ENCODE results near the gene ZNF784. TPM values are rescaled to one million over a fixed set of nuclear protein-coding genes. Genes with fewer than 3 reads are reported as not detected.

ZNF784 gene
- total and polyA plus RNA-seq, 2 of the 13 experiments (the other 11 are each of a cell fraction or from before 2014, with no cell fraction given): 4.1 to 4.2 TPM

DNA sequence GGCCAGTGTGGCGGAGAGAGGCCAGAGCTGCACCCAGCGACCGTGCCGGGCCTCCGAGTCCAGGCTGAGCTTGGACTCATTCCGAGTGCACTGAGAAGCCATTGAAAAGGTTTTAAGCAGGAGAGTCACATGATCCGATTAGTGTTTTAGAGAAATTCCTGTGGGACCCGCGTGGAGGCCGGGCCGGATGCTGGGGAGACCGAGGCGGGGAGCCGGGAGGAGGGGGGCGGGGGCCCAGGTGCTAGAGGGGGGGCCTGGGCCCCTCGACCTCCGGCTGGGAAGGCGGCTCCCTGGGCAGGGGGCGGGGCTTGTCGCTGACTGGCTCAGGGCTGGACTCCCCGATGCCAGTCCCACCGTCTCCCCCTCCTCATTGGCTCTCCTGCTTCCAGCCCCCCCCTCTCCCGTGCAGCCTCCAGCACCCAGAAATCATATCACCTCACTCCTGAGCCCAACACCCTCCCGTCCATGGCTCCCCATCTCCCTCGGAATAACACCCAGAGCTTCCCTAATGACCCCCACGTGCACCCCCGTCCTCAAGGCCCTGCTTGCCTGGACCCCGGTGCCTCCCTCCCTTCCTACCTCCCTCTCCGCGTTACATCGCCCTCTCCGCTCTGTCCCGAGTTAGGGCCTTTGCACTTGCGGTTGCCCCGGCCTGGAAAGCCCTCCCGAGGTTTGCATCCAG, 38.6 kb downstream of the ZNF784 start (continued):
- no peak for TF ChIP-seq ZBTB2 (CRISPR knock-in tag; IDR thresholded peaks at IDR 0.05; ENCODE audit: low read depth)
- TF ChIP-seq HNRNPLL (IDR thresholded peaks at IDR 0.05; ENCODE audit: low read depth, low read length, poor library complexity, severe bottlenecking): peak; percentile 33
- 0 out of 2 replicates have a peak, but pooled peaks have one; percentile 31 for TF ChIP-seq CCDC6 (CRISPR knock-in tag; IDR thresholded peaks at IDR 0.05)
- TF ChIP-seq ZNF768 (CRISPR knock-in tag; IDR thresholded peaks at IDR 0.05): no peak
- TF ChIP-seq, protein P1, sequence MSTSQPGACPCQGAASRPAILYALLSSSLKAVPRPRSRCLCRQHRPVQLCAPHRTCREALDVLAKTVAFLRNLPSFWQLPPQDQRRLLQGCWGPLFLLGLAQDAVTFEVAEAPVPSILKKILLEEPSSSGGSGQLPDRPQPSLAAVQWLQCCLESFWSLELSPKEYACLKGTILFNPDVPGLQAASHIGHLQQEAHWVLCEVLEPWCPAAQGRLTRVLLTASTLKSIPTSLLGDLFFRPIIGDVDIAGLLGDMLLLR (CRISPR knock-in tag; IDR thresholded peaks at IDR 0.05): no peak
- TF ChIP-seq RXRB (CRISPR knock-in tag; IDR thresholded peaks at IDR 0.05; ENCODE audit: borderline replicate concordance): no peak
- no peak for TF ChIP-seq RXRA (CRISPR knock-in tag; IDR thresholded peaks at IDR 0.05)
- no peak for TF ChIP-seq ZNF572 (CRISPR knock-in tag; IDR thresholded peaks at IDR 0.05)
- no peak for TF ChIP-seq ZNF607 (CRISPR knock-in tag; IDR thresholded peaks at IDR 0.05; ENCODE audit: borderline replicate concordance)
- TF ChIP-seq ZGPAT (CRISPR knock-in tag; IDR thresholded peaks at IDR 0.05): peak; percentile 23; the same call in 1 of the 2 replicates
- no peak for TF ChIP-seq MATR3 (CRISPR knock-in tag; IDR thresholded peaks at IDR 0.05)
- no peak for TF ChIP-seq ZNF660 (CRISPR knock-in tag; IDR thresholded peaks at IDR 0.05; ENCODE audit: borderline replicate concordance, low read depth)
- no peak for TF ChIP-seq RARA (CRISPR knock-in tag; IDR thresholded peaks at IDR 0.05)
- TF ChIP-seq HOMEZ (CRISPR knock-in tag; IDR thresholded peaks at IDR 0.05; ENCODE audit: low read depth): no peak
- TF ChIP-seq BCL6 (CRISPR knock-in tag; IDR thresholded peaks at IDR 0.05): 0 out of 2 replicates have a peak, but pooled peaks have one; percentile 16
- no peak for TF ChIP-seq ZNF224 (CRISPR knock-in tag; IDR thresholded peaks at IDR 0.05)
- TF ChIP-seq ZSCAN29 (CRISPR knock-in tag; conservative IDR thresholded peaks at IDR 0.05): no peak
- no peak for TF ChIP-seq ZNF296 (CRISPR knock-in tag; conservative IDR thresholded peaks at IDR 0.05)
- TF ChIP-seq ZNF761 (CRISPR knock-in tag; conservative IDR thresholded peaks at IDR 0.05): no peak
- TF ChIP-seq AHR (CRISPR knock-in tag; IDR thresholded peaks at IDR 0.05): no peak
- TF ChIP-seq FOXP4 (CRISPR knock-in tag; IDR thresholded peaks at IDR 0.05): 0 out of 2 replicates have a peak, but pooled peaks have one; percentile 12
- TF ChIP-seq NFYB (CRISPR knock-in tag; IDR thresholded peaks at IDR 0.05): peak; percentile 80
- no peak for TF ChIP-seq ZFP82 (CRISPR knock-in tag; IDR thresholded peaks at IDR 0.05; ENCODE audit: borderline replicate concordance)
- no peak for TF ChIP-seq ZNF614 (CRISPR knock-in tag; IDR thresholded peaks at IDR 0.05; ENCODE audit: borderline replicate concordance)
- no peak for TF ChIP-seq KLF11 (CRISPR knock-in tag; IDR thresholded peaks at IDR 0.05)

All from HepG2 (cell line).